ENCODE results near the gene CARMIL1. TPM values are rescaled to one million over a fixed set of nuclear protein-coding genes. Genes with fewer than 3 reads are reported as not detected.

The CARMIL1 gene
- polyA plus RNA-seq, 3 donors: 87.4 to 143 (median 115) TPM

DNA sequence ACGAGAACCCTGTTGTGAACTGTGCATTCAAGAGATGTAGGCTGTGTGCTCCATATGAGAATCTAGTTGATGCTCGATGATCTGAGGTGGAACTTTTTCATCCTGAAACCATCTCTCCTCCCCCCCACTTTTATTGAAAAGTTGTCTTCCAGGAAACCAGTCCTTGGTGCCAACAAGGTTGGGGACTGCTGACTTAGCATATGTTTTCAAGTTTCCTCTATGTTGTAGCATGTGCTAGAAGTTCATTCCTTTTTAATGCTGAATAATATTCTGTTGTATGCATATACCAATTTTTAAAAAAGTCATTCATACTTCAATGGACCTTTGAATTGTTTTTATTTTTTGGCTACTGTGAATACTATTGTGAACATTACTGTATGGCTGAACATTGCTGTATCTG, 27.2 kb downstream of the CARMIL1 start:
- no peak for DNase-seq

DNA sequence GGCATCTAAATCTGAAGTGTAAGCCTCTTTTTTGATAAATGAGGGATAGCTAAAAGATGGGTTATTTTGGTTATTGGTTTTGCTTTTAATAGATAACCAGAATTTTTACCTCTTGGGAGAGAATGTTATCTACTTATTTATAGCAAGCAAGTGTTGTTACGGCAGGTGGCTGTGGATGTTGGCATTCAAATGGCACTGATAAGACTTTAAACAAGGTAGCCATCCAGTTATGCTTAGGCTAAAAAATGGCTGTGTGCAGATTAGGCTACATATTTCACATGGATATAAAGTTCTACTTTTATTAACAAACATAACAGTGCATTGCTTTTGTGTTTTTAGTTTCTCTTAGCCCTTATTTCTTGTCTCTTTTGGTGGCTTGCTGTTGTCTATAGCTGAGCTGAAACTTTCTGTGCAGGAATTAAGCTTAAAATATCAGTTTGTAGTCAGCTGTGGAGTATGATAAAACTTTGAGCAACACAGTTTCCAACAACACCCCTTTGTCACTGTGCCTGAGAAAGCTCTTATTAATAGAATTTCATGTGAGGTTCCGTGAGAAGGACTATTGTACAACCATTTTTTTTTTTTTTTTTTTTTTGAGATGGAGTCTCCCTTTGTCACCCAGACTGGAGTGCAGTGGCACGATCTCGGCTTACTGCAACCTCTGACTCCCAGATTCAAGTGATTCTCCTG, 28.8 kb downstream of the CARMIL1 start:
- no peak for DNase-seq

DNA sequence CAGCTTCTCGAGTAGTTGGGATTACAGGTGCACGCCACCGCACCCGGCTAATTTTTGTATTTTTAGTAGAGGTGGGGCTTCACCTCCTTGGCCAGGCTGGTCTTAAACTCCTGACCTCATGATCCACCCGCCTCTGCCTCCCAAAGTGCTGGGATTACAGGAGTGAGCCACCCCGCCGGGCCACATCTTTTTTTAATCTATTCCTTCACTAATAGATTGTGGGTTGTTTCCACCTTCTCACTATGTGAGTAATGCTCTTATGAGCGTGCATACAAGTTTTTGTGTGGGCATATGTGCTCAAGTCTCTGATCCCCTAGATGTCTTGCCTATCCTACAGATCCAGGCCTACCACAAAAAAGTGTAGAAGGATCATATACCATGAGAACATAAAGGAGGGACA, 30.7 kb downstream of the CARMIL1 start:
- DNase-seq: no peak

DNA sequence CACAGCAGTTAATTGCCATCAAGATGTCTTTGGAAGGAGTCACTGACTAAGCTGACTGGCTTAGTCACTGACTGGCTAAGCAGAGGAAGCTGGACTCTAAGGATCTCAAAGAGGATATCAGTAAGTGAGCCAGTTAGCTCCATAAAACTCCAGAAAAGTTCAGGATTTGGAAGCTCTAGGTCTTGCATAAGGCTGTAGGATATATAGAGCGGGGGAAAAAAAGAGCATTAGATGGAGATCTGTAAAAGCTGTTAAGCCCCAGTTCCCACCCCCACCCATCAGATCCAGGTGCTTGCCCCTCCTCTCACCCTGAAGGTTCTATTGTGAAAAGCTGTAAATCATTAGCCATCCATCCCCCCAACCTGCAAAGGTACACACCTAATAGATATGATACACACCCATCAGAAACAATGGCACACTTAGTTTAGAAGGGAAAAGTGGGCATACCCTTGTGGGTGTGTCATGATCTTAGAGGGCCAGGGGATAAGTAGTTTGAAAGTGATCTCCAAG, 32.2 kb downstream of the CARMIL1 start:
- DNase-seq: no peak

DNA sequence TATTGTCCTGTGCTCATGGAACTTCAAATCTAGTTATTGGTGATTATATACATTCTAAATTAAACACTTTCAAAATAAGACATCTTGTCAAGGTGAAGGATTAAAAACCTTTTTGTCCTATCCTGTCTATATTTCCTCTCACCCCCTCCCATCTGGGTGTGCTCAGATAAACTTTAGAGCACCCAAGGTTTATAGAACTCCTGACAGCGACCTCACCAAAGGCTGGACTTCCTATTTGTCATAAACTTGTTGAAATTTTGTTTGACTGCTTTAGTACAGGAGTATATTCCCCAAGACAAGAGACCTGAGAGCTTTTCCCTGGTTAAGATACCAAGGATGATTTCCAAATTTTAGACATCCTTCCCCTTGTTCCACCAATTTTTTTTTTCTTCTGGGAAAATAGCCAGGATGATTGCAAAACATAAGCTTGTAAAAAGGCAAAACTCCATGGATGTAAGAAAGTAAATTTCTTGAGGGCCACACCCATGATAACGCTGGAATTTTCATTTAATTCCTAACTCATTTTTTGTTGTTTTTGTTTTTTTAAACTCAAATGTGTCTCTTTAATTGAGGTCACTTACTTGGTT, 33.0 kb downstream of the CARMIL1 start:
- DNase-seq: no peak

DNA sequence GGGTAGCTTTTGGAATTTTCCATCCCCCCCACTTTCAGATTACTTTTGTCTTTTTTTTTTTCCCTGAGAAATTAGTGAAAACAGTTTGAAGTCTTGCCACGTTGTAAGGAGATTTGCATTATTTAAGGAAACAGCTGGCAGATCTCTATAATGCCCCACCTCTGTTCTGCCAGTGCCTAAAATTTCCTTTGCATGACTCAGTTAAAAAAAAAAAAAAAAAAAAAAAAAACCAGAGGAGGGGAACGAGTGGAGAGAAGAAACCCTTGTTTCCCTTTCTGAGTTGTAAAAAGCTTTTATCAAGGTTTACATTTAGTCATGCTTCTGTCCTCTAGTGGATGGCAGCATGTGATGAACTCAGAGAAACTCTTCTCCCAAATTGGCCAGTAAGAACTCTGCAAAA, 33.5 kb downstream of the CARMIL1 start:
- no peak for DNase-seq

DNA sequence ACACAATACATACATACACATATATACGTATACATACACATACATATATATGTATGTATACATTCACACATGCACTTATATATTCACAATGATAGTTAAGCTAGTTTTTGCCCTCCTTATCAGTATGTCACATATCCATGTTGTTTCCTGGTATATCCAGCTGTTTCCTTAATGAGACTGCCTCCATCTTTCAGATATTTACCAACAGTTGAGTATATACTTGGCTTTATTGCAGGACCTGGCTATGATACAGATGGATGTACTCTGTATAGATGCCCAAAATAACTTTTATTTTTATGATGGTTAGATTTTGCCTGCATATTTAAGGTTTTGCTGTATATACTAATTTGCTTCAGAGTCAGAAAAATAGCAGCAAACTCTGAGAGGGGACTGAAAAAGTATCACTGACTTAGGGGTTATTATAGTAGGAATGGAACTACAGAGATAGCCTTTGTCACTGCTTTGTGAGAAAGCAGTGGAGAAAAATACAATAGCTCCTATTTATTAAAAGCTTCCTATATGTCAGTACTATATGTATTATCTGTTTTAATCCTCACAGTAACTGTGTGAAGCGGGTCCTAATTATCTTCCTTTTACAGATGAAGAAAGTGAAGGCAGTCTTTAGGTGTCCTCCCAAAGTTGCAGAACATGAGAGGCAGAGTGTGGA, 35.5 kb downstream of the CARMIL1 start:
- DNase-seq: no peak

DNA sequence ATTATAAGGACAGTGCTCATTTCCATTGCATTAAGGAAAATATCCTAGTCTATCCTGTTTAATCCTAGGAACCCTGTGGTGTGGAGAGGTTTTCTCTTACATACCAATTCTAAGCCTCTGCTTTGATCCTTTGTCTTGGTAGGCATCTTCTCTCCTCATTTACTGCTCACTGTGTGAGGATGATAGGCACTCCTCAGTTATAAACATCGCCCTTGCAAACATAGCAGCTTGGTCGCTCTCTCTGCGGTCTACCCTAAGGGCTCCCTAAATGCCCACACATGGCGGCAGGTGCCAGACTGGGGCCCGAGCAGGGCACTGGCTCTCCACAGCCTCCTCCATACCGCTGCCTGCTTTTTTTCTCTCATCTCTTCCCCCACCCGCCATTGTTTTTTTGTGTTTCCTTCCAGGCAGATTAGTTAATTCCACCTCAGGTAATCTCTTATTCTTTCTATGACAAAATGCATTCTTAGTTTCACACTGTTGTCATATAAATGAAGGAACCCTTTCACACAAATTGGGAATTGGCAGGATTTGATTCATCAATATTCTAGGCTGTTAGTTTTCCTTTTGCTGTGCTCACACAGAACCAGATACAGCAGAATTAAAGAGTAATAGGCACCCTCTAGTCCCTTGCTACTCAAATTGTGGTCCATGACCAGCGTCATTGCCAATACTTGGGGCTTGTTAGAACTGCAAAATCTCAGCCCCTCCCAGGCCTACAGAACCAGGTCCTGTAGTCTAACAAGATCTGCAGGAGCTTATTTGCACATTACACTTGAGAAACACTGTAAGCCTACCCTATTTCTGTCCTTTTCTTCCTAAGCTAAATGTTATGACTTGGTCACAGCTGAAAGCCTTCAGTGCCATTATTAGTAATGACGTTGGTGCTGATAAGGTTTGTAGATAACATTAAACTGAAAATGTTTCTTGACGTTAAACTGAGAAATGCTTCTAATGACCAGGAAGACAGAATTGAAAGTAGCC, 36.3 kb downstream of the CARMIL1 start:
- no peak for DNase-seq

DNA sequence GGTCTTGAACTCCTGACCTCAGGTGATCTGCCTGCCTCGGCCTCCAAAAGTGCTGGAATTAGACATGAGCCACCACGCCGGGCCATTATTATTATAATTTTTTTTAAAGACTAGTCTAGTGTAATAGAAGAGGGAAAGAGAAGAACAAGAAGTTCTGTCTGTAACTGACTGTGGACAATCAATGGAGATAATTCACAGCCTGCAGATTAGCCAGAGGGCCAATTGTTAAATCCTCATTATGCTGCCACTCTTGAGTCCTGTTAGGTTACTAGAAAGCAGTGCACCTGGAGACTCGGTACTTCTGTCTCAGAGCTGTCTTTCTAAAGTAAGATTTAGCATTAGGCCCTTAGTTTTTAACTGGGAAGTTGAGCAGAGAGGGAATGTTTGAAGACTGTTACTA, 37.5 kb downstream of the CARMIL1 start:
- no peak for DNase-seq

DNA sequence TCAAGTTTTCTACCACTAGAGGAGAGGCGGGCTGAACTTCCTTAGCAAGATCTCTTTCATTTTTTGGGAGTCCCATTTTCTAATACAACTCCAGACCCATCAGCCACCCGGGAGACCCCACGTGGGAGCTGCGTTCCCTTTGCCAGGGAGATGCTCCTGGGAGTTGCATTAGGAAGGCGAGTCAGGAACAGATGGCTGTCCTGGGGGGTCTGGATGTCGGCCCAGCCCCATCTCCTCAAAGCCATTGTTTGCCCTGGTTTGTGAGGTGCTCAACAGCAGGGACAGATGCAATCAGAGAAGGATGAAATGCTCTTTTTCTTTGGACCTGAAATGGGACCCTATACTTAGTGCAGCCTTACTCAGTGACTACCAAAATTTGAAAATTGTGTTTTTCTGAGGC, 39.4 kb downstream of the CARMIL1 start:
- DNase-seq: no peak

DNA sequence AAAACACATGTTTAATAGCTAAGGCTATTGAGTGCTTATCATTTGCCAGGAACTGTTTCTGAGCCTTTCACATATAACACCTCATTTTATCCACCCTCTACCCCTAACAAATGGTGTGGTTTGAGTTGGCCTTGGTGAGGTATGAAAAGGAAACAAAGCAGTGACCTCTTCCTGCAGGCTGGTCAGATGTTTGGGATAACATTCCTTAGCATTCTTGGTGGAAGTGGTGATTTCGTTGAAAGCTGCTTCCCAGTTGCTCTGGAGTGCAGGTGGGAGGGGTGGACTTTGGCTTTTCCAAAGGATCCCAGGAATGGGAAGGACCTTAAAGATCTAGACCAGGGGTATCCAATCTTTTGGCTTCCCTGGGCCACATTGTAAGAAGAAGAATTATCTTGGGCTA, 41.3 kb downstream of the CARMIL1 start:
- no peak for DNase-seq

DNA sequence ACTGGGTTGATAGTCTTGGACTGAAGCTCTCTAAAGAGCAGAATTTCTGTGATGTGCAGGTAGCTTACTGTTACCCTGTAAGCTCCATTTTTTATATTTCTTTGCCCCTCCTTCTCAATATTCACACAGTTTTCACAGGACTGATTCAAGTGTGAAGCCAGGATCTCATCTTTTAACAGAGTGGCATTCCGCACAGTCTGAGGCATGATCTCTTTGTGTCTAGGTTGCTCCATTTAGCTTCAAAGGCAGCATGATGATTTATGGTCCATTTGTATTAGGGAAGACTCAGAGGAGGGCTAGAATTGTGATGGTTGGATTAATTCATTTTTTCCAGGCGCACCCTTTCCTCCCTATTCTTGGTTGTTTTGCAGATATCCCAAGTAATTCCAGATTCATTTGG, 43.5 kb downstream of the CARMIL1 start:
- DNase-seq: no peak

DNA sequence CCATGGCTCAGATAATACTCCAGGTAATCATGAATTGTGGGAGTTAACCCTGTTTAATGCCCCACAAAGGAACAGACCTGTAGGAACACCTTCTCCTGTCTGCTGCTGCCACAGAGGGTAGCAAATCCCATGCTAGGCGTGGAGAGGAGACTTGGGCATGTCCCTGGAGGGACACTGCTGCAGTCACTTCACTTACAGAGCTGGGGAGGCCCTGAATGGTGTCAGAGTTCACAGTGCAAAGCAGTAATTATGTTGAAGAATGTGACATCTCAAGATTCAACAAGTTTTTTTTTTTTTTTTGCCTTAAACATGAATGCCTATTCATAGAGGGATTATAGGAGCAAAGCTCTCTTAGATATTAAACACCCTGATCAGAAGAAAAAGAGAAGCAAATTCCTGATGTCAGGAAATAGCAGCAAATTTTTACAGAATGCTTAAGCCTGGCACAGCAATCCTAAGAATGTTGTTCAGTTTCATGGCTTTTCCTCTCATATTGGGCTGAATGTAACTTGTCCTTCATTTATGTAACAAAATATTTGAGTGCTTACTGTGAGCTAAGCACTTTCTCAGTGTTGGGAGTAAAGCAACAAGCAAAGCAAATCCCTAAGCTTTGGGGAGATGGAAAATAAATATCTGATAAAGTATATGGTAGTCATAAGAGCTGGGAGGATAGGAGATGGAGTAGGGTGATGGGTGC, 45.0 kb downstream of the CARMIL1 start:
- no peak for DNase-seq

DNA sequence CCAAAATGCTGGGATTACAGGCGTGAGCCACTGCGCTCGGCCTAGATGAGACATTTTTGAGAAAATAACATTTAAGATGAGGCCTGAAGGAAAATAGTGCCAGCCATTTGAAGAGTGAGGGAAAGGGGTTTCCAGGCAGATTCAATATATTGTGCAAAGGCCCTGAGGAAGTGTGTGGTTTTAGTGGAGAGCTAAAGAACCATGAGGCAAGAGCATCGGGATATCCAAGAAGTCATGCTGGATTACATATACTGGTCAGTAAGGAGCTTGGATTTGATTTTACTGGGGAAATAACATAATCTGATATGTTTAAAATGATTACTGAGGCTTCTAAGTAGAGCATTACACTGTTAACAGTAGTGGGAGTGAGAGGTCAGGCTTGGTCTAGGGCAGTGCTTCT, 47.0 kb downstream of the CARMIL1 start:
- DNase-seq: no peak

DNA sequence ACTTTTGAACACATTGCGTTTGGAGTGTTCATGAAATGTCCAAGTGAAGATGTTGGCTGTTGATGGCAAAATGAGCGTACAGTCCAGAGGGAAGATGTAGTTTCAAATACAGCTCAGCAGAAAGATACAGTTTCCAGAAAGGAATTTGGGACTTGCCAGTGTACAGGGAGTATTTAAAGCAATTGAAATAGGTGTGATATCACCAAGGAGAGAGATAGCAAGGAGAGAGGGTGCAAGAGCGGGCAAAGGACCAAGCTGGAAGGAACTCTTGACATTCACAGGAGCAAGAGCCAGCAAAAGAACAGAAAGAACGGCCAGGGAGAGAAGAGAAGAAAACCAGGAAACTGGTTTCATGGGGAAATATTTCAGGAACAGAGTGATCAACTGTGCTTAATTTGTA, 47.8 kb downstream of the CARMIL1 start:
- no peak for DNase-seq

DNA sequence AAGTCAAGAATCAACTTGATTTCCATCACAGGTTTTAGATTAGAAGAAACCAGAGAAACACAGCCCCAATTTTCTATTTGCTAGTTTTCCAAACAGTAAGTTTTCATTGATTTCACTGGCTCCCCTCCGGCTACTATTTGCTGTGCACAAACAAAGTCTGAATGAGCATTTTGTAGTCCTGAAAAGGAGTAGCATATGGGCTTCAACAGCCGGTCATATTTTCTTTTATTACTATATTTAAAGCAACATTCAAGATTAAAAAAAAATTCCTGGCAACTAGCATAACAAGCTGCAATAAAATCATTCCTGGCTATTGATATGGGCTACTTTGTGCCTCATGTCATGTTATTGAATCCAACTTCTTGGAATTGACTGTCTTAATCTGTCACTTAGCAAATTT, 48.3 kb downstream of the CARMIL1 start:
- DNase-seq: no peak

DNA sequence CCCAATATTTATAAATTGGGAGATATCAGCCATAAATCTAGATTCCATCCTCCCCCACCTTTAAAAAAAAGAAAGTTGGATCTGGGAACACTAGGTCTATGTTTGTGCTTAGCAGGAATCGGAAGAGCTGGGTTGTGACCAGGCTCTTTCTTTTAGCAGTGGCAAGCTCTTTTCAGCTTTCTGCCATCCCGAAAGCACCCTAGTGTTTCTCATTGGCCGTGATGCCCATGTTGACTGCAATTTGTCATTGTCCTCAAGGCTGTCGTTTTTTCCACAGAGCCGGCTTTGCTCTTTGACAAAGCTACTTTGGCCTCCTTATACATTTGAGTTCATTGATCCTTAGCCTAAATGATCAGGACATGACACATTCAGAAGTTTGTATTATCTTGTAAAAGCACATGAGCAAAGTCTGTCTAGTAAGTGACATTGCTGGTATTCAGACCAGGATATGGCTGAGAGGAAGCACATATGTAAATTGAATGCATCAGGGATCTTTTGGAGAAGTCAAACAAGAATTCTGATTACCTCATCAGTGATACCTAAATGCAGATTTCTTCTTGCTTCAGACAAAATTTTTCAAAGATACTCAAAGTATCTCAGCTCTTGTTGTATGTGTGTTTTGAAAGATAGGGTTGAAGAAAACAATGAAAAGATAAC, 50.1 kb downstream of the CARMIL1 start:
- no peak for DNase-seq

DNA sequence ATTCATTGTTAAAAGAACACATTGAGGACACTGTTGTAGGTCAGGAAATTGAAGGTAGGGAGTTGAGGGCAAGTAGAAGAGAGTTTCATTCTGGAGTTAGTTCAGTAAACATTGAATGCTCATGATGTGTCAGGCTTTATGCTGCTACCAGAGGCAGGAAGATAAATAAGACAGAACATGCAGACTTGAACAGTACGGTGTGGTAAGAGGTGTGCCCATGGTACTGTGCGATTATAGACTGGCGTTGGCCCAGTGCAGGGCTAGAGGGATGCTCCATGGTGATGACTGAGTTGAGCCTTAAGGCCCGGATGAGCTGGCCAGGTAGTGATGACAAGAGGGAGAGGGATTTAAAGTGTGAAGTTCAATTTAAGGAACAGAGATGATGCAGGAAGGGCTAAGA, 50.8 kb downstream of the CARMIL1 start:
- DNase-seq: no peak

DNA sequence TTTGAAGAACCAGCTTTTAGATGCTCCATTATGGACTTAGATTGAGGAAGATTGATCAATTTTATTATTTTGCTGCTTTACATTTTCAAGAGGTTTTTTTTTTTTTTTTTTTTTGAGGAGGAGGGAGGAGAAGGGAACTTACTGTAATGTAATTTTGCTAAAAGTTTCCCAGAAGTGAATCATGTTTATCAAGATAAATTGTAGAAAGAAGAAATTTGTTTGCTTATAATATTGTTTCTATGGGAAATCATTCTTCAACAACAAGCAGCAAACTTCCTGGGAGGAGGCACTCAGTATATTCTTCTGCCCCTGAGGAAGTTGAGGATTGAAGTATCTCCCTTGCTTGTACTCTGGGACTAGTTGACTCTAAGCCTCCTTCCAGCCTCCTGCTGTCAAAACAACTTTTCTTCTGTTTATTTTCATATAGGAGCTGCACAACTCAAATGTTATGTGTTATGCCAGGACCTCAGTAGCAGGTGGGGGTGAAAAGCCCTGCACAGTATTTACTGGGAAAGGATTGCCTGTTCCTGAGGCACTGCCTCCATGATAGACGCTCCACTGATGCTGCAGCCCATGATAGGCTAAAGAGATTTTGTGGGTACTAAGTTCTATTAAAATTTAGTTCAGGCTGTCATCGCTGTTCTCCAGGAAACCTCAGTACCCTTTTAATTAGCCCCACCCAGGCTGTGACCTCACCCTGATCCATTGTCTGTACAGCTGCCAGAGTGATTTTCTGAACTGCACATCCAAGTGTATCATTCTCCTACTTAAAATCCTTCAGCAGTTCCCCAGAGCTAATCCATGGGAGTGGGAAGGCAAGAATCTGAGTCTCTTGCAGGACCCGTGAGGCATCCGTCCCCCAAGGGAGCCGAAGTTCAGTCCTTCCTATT, 51.9 kb downstream of the CARMIL1 start:
- no peak for DNase-seq

DNA sequence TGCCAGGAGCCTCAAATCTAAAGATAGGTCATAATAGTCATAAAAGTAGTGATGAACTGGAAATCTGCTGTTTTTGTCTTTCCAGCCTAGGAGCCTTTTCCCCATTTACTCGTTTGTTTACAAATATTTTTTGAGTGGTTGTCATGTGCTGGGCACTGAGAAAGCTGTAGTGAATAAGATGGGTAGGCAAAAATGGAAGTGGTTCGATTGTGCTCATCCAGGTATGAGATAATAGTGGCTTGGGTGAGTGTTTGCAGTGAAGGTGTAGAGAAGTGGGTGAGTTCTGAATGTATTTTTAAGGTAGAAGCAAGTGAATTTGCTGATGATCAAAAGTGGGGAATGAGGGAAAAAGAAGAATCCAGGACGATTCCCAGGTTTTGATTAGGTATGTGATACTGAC, 53.0 kb downstream of the CARMIL1 start:
- DNase-seq: no peak
